Measurements from ENCODE around the gene PSMD6.
A peak's percentile ranks its signal among the peaks of the same experiment; 100 is the strongest.

The PSMD6 gene

GRCh38 chr3:63975723-63976122 is 47.6 kb downstream of the PSMD6 start:
- DNase-seq: no peak

GRCh38 chr3:63974451-63974850 is 48.8 kb downstream of the PSMD6 start:
- no peak for DNase-seq

- DNase-seq: no peak
Measured at GRCh38 chr3:63973406-63973805, 49.9 kb downstream of the PSMD6 start.

GRCh38 chr3:63972987-63973386 is 50.3 kb downstream of the PSMD6 start:
- DNase-seq: no peak

GRCh38 chr3:63972196-63972595 is 51.1 kb downstream of the PSMD6 start:
- DNase-seq: no peak

GRCh38 chr3:63970631-63971475 is 52.4 kb downstream of the PSMD6 start:
- DNase-seq: no peak

- no peak for DNase-seq
Measured at GRCh38 chr3:63969876-63970275, 53.4 kb downstream of the PSMD6 start.

GRCh38 chr3:63968612-63969350 is 54.5 kb downstream of the PSMD6 start:
- DNase-seq: peak; percentile 37

GRCh38 chr3:63967675-63968611 is 55.4 kb downstream of the PSMD6 start:
- peak; percentile 76 for DNase-seq

GRCh38 chr3:63966871-63967270 is 56.4 kb downstream of the PSMD6 start:
- no peak for DNase-seq

GRCh38 chr3:63966007-63966406 is 57.3 kb downstream of the PSMD6 start:
- no peak for DNase-seq

GRCh38 chr3:63964681-63965485 is 58.4 kb downstream of the PSMD6 start:
- no peak for DNase-seq

- DNase-seq: no peak
Measured at GRCh38 chr3:63963496-63963895, 59.8 kb downstream of the PSMD6 start.

GRCh38 chr3:63961891-63962290 is 61.4 kb downstream of the PSMD6 start:
- peak; percentile 75 for DNase-seq
